GM12892 (cell line): ENCODE results near the gene STK16.

Experiments used
- DNase-seq: peaks from one replicate; pipeline ENCODE4 v3.0.0; 2011; ENCODE audit not compliant: insufficient read length
- FAIRE-seq: peaks from 2 replicates; lab custom pipeline; 2011; peaks lifted over from hg19 to GRCh38; lab: Jason Lieb, UNC
- POLR2A ChIP-seq: IDR thresholded peaks from 2 replicates; pipeline ENCODE4 v1.6.1; 2011; ENCODE audit warnings: low read depth, low read length, control low read depth
- POLR2AphosphoS5 ChIP-seq: IDR thresholded peaks from 2 replicates; pipeline ENCODE4 v1.6.1; 2011; ENCODE audit warnings: low read depth, low read length, control low read depth
- TAF1 ChIP-seq: IDR thresholded peaks from 2 replicates; pipeline ENCODE4 v1.6.1; 2011; ENCODE audit warnings: low read depth, mild to moderate bottlenecking, control low read depth, low read length, borderline replicate concordance

Gene STK16

DNA sequence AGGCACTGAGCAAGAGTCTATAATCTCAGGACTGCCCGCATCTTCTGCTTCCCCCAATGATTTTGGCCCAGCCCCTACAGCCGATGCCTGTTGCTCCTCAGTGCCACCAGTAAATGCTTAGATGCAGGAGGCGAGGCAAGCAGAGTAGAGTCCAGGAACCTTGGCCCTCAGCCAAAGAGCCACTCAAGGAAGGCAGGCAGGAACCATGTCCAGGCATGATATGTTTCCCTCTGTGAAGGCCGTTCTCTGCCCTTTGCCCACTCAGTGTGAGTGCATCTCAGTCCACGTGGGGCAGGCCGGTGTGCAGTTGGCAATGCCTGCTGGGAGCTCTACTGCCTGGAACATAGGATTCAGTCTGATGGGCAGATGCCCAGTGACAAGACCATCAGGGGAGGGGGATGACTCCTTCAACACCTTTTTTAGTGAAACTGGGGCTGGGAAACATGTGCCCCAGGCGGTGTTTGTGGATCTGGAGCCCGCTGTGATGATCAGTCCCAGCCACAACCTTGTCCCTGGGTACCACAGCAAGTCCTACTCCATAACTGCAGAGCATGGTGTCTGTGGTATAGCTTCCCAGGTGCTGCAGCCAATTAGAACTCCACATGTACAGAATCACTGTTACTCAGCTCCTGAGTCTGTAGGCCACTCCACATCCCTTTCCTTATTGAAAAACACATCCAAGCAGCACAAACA, 24.2 kb downstream of the STK16 start:
- TF ChIP-seq POLR2A (no peak), POLR2AphosphoS5 (no peak), TAF1 (no peak)
- DNase-seq (no peak), FAIRE-seq (no peak)

DNA sequence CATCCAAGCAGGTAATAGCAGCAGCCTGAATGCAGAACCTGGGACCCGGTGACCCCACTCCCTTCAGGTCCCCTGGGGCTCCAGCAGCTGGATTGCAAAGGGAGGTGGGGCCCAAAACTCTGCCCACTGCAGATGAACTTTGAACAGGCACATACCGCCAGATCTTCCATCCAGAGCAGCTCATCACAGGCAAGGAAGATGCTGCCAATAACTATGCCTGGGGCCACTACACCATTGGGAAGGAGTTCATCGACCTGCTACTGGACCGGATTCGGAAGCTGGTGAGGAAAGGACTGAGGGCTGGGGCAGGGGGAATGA, 24.7 kb downstream of the STK16 start:
- no peak for FAIRE-seq
- no peak for DNase-seq
- TF ChIP-seq POLR2AphosphoS5 = no peak
- TF ChIP-seq POLR2A = no peak
- TF ChIP-seq TAF1 = no peak

DNA sequence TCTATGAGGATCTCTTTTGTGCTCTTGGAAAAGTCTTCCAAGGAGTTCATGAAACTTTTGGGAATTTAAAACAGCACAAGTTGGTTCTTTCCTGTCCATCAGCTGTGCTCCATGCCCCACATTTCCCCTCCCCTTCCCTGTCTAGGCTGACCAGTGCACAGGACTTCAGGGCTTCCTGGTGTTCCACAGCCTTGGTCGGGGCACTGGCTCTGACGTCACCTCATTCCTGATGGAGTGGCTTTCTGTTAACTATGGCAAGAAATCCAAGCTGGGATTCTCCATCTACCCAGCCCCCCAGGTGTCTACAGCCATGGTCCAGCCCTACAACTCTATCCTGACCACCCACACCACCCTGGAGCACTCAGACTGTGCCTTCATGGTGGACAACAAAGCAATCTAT, 25.7 kb downstream of the STK16 start:
- TF ChIP-seq POLR2AphosphoS5 (no peak), TAF1 (no peak), POLR2A (no peak)

DNA sequence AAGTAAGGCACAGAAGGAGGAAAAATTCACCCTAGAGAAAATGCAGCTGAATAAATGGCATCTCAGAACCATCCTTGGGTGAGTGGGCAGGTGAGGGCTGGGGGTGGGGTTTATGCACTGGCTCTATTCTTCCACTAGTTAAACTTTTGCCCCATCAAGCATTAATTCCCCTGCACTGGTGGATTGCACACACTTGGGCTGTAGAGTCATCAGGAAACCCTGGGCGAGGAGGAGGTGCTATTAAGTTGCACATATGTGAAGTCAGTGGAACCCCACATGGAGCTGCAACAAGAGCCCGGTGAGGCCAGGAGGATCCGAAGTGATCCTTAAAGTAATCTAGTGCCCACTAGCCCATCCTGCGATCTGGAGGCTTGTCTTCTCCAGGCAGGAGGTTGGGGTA, 27.1 kb downstream of the STK16 start:
- FAIRE-seq (no peak), DNase-seq (no peak)
- no peak for TF ChIP-seq POLR2AphosphoS5
- no peak for TF ChIP-seq POLR2A

More for the DNA sequence above, 25.7 kb downstream of the STK16 start:
- FAIRE-seq = no peak
- DNase-seq = no peak

DNA sequence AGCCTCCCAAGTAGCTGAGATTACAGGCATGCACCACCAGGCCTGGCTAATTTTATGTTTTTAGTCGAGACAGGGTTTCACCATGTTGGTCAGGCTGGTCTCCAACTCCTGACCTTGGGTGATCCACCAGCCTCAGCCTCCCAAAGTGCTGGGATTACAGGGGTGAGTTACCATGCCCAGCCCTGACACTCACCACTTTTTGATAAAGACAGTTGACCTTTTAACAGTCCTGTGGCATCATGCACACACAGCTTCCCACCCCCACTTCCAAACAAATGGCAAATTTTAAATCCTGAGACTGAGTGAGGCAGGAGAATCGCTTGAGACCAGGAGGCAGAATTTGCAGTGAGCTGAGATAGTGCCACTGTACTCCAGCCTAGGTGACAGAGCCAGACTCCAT, 27.7 kb downstream of the STK16 start:
- FAIRE-seq (no peak), DNase-seq (no peak)

DNA sequence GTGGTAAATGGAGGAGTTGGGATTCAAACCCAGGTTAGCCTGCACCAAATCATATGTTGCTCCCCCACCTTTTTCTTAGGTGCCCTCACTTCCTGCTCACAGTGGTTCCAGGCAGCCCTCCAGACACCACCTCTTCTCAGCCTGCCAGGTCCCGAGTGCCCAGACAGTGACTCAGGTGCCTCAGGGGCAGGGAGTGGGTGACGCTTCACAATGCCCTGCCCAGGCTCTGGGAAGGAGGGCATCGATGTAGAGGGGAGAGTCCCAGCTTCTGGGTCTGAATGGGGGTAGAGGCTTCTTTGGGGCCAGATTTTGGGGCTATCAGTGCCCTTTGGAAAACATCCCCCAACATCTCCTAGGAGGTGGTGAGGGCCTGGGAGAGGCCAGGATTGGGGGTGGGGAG, 28.7 kb downstream of the STK16 start:
- DNase-seq (no peak), FAIRE-seq (no peak)
- TF ChIP-seq TAF1 (no peak), POLR2A (no peak), POLR2AphosphoS5 (no peak)

More for the DNA sequence above, 27.7 kb downstream of the STK16 start:
- no peak for TF ChIP-seq POLR2AphosphoS5
- TF ChIP-seq POLR2A = no peak
- no peak for TF ChIP-seq TAF1

DNA sequence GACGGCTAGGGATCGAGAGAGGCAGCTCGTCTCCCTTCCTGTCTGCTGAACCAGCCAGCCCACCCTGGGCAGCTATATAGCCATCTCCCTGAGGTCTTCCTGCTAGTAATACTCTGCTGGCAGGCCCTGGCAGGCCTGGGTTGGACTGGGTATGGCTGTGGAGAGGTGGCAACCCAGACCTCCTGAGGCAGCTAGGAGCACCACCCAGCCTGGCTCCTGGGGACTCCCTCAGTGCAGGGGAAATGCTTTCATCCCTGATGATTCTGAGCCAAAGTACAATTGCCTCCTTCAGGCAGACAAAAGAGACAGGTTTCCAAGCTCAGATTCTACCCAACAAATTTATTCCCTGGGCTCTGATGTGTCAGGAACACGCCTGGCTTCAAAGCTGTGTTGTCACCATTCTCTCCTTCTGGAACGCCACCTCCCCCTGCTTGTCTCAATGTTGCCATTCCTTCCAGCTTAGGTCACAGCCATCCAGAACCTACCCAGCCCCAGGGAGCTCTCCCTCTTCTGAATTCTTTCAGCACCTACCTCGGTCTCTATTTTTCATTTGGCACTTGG, 29.2 kb downstream of the STK16 start:
- TF ChIP-seq TAF1 = no peak
- no peak for TF ChIP-seq POLR2AphosphoS5
- no peak for DNase-seq
- no peak for FAIRE-seq

DNA sequence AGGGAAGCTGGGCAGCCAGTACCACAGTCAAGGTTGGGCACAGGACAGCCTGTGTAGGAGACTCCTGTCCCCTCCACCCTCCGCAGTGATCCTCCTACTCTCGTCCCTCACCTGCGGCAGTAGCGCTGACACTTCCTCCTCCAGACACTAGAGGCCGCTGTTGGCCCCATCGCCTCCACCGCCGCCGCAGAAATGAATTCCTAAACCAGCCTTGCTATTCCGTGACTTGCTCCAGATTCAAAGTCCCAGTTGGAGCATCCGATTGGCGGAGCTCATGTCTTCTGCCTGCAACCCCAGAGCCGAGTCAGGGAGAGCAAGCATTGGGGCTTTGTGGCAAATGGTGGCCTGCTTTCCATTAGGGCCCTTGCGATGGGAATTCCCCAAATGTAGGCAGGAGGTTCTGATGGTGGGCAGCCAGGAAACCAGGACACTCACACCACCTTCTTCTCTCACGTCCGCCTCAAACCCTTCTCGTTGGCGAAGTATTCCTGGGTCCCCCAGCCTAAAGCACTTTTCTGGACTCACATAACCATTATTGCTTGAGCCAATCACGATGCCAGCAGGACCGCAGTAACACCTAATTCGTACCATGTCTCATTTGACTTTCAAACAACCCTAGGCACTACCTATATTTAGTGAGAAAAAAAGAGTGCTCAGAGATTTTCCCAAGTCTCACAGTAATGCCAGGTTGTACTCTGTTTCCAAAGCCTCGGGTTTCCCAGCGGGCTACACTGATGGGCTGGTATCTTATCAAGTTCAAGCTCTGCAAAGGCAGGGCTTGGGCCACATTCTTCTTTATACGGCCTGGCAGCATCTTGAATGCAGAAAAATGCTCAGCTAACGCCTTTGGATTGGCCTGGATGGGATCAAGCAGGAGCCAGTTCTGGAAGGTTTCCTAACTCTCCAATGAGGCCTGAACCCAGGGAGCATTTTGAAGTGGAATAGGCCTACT, 32.7 kb downstream of the STK16 start:
- TF ChIP-seq TAF1 = no peak
- 0 out of 2 replicates have a peak, but pooled peaks have one; percentile 32 for TF ChIP-seq POLR2A
- no peak for TF ChIP-seq POLR2AphosphoS5
- DNase-seq = no peak
- no peak for FAIRE-seq

DNA sequence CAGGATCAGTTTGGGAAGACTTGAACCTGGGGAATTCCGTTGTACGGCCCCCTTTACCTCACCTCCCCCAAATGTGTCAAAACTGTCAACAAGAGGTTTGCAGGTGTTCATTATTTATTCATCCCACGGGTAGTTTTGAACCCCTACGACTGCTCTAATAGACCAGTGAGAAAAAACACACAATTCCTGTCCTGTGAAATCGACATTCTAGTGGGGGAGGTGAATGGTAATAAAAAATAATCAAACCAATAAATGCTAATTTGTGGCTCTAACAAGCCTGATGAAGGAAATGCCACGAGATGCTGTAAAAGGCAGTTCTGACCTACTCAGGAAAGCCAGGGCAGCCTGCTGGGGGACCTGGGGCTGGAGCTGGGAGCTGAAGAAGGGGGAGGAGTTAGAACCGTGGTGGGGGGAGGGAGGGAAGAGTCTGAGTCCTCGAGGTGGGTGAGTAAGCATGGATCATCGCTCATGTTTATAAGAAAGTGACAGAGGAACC, 33.4 kb downstream of the STK16 start:
- TF ChIP-seq POLR2AphosphoS5 = no peak
- DNase-seq = no peak
- no peak for FAIRE-seq

DNA sequence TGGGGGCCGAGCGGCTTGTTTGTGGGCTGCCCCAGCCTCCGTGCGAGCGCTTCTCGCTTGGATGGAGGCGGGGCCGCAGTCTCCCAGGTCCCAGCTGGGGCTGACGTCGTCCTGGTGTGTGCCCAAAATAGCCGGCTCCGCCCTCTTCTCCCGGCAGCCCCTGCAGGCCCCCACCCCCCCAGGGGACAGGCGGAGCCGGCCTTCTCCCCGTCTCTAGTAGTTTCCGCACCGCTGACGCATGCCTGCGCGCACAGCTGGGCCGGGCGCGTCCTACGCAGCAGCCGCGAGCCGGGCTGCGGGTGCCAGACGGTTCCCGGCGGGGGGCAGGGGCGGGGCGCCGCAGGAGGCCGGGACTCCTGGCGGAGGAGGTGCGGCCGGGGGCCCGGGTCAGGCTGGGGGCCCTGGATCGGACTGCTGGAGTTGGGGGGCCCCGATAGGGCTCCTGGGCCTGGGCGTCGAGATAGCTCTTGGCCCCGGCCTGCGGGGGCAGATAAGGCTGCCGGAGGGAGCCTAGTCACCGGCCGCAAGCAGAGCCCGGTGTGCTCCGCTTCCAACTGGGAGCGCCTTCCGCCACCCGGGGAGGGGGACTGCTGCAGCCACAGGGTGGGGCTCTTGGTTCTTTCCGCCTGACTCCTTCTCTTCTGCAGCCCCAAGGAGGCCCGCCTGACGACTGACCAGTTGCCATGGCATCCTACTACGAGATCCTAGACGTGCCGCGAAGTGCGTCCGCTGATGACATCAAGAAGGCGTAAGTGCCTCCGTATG, 34.1 kb downstream of the STK16 start, which contains the start of gene DNAJB2:
TSS of gene DNAJB2 (plus strand) at position 216 of the 765 bp plus-strand sequence. CDS start at position 684, 468 bp downstream.
- DNase-seq = peak; percentile 99
- TF ChIP-seq TAF1 = peak; percentile 58
- peak; percentile 79 for TF ChIP-seq POLR2A
- 0 out of 2 replicates have a peak, but pooled peaks have one; percentile 45 for TF ChIP-seq POLR2AphosphoS5
- peak; percentile 99 for FAIRE-seq

DNA sequence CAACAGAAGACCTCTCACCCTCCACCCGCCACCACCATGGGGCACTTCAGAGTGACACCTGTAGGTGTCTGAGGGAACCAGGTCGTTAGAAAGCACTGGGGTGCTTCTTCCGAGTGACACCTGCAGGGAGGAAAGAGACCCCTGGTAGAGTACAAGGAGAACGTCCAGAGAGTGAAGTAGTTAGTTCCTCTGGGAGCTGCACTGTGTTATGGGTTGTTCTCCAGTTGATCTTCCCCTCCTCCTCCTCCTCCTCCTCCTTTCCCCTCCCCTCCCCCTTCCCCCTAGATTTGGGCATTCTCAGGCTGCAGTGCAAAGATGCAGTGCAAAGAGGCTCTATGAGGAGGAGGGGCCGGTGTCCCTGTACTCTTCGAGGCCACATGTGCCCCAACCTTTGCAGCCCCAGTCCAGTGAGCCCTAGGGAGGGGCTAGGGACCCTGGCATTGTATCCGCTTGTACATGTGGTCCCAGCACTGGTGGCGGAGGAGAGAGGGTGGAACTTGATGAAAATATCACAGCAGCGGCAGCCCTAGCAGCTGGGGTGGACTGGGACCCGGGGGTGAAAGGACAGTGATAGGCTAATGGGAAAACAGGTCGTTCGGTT, 34.7 kb downstream of the STK16 start:
- DNase-seq (no peak), FAIRE-seq (no peak)
- TF ChIP-seq POLR2AphosphoS5 = no peak
- no peak for TF ChIP-seq TAF1
- TF ChIP-seq POLR2A = no peak

DNA sequence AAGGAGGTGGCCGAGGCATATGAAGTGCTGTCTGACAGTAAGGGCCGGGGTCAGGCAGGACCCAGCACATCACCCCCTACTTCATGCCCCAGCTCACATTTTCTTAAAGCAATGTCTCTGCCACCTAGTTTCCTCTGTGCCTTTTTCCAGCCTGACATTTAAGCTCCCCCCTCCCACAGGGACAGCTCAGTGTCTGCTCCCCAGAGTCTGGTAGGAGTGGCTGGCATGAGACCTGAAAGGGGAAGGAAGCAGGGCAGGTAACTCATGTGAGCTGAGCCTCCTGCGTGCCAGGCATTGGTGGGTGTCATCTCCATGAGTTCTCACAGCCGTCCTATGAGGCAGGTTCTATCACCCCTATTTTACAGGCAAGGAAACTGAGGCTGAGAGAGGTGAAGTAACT, 35.4 kb downstream of the STK16 start:
- TF ChIP-seq POLR2AphosphoS5 (no peak), POLR2A (no peak), TAF1 (no peak)
- DNase-seq (no peak), FAIRE-seq (no peak)
